HL-60 (cell line): Measurements from ENCODE around the gene CFAP74.

Source experiments
- DNase-seq, 2 experiments: peaks; one replicate each; pipeline ENCODE4 v3.0.0-alpha.2; 2010 to 2020; ENCODE audit warnings: low read depth in 1 of 2, low spot score in 1 of 2
- H3K27ac ChIP-seq: fragments of 250-450 bp; sonication (Bioruptor Pico); replicated peaks from 2 replicates; pipeline ENCODE4 v1.5.1; 2020; ENCODE audit warnings: mild to moderate bottlenecking, moderate library complexity
- H3K27me3 ChIP-seq: fragments of 250-450 bp; sonication (Bioruptor Pico); 2 replicates; pipeline ENCODE4 v1.5.1; 2021; ENCODE audit warnings: mild to moderate bottlenecking, moderate library complexity; ENCODE audit not compliant: insufficient read depth, poor library complexity, severe bottlenecking
- H3K4me3 ChIP-seq: replicated peaks from 2 replicates; pipeline ENCODE4 v1.5.1; 2011; ENCODE audit warnings: mild to moderate bottlenecking, control low read depth, low read length; ENCODE audit not compliant: insufficient read depth
- GABPA ChIP-seq: IDR thresholded peaks from 2 replicates; pipeline ENCODE4 v1.6.1; 2012; ENCODE audit warnings: low read depth
- POLR2AphosphoS5 ChIP-seq: IDR thresholded peaks from 2 replicates; pipeline ENCODE4 v1.6.1; 2012; ENCODE audit warnings: low read depth
- SPI1 ChIP-seq: IDR thresholded peaks from 2 replicates; pipeline ENCODE4 v1.6.1; 2012; ENCODE audit warnings: low read depth, mild to moderate bottlenecking, borderline replicate concordance
- TF ChIP-seq, protein P1 (sequence below): IDR thresholded peaks from one replicate; pipeline ENCODE4 v1.5.1; 2011; ENCODE audit warnings: low read length, control low read depth, inconsistent platforms; ENCODE audit not compliant: insufficient read depth
- TF ChIP-seq, protein P2 (sequence below): IDR thresholded peaks from 2 replicates; pipeline ENCODE4 v1.6.1; 2012; ENCODE audit warnings: low read depth; ENCODE audit not compliant: insufficient replicate concordance

The CFAP74 gene

GRCh38 chr1:1929639-1930545, 73.7 kb downstream of the CFAP74 start:
- Histone ChIP-seq H3K4me3 (no peak overlapping the region), H3K27ac (no peak overlapping the region), H3K27me3 (peaks cover 5% of the 10 kb centered on the region)
- TF ChIP-seq, protein P1, sequence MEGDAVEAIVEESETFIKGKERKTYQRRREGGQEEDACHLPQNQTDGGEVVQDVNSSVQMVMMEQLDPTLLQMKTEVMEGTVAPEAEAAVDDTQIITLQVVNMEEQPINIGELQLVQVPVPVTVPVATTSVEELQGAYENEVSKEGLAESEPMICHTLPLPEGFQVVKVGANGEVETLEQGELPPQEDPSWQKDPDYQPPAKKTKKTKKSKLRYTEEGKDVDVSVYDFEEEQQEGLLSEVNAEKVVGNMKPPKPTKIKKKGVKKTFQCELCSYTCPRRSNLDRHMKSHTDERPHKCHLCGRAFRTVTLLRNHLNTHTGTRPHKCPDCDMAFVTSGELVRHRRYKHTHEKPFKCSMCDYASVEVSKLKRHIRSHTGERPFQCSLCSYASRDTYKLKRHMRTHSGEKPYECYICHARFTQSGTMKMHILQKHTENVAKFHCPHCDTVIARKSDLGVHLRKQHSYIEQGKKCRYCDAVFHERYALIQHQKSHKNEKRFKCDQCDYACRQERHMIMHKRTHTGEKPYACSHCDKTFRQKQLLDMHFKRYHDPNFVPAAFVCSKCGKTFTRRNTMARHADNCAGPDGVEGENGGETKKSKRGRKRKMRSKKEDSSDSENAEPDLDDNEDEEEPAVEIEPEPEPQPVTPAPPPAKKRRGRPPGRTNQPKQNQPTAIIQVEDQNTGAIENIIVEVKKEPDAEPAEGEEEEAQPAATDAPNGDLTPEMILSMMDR: no peak
- TF ChIP-seq POLR2AphosphoS5 (no peak), SPI1 (no peak), GABPA (no peak)
- TF ChIP-seq, protein P2, sequence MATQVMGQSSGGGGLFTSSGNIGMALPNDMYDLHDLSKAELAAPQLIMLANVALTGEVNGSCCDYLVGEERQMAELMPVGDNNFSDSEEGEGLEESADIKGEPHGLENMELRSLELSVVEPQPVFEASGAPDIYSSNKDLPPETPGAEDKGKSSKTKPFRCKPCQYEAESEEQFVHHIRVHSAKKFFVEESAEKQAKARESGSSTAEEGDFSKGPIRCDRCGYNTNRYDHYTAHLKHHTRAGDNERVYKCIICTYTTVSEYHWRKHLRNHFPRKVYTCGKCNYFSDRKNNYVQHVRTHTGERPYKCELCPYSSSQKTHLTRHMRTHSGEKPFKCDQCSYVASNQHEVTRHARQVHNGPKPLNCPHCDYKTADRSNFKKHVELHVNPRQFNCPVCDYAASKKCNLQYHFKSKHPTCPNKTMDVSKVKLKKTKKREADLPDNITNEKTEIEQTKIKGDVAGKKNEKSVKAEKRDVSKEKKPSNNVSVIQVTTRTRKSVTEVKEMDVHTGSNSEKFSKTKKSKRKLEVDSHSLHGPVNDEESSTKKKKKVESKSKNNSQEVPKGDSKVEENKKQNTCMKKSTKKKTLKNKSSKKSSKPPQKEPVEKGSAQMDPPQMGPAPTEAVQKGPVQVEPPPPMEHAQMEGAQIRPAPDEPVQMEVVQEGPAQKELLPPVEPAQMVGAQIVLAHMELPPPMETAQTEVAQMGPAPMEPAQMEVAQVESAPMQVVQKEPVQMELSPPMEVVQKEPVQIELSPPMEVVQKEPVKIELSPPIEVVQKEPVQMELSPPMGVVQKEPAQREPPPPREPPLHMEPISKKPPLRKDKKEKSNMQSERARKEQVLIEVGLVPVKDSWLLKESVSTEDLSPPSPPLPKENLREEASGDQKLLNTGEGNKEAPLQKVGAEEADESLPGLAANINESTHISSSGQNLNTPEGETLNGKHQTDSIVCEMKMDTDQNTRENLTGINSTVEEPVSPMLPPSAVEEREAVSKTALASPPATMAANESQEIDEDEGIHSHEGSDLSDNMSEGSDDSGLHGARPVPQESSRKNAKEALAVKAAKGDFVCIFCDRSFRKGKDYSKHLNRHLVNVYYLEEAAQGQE: no peak
- DNase-seq: no peak

GRCh38 chr1:1929102-1929638, 74.4 kb downstream of the CFAP74 start:
- no peak overlapping the region for H3K4me3 ChIP-seq
- no peak for DNase-seq
- peaks cover 7% of the 10 kb centered on the region for H3K27me3 ChIP-seq

More at GRCh38 chr1:1929102-1929638, 74.4 kb downstream of the CFAP74 start:
- no peak for TF ChIP-seq SPI1
- TF ChIP-seq GABPA: no peak
- TF ChIP-seq POLR2AphosphoS5: no peak
- TF ChIP-seq, protein P2: no peak
- TF ChIP-seq, protein P1: no peak
- H3K27ac ChIP-seq: no peak overlapping the region
